ENCODE measurements around the gene POLE.

The POLE gene

GRCh38 chr12:132633901-132634300 lies 53.2 kb downstream of the POLE start:
- Histone ChIP-seq H3K36me3 (ENCODE audit: control insufficient read depth, insufficient read depth, low read length) (peaks cover 55% of the 10 kb centered on the region), H3K4me3 (ENCODE audit: insufficient read depth, low read depth, low read length, poor library complexity, severe bottlenecking) (no peak overlapping the region), H3K4me1 (ENCODE audit: control insufficient read depth, insufficient read depth, low read length, poor library complexity, severe bottlenecking) (no peaks in the 10 kb centered on the region), H3K9me3 (ENCODE audit: control insufficient read depth, low read length) (no peaks in the 10 kb centered on the region), H3K27ac (ENCODE audit: insufficient read depth, low read length, poor library complexity, severe bottlenecking) (no peak overlapping the region), H3K27me3 (replicated peaks; ENCODE audit: control insufficient read depth, insufficient read depth, low read length, poor library complexity, severe bottlenecking) (no peaks in the 10 kb centered on the region)
- DNase-seq = no peak

DNA sequence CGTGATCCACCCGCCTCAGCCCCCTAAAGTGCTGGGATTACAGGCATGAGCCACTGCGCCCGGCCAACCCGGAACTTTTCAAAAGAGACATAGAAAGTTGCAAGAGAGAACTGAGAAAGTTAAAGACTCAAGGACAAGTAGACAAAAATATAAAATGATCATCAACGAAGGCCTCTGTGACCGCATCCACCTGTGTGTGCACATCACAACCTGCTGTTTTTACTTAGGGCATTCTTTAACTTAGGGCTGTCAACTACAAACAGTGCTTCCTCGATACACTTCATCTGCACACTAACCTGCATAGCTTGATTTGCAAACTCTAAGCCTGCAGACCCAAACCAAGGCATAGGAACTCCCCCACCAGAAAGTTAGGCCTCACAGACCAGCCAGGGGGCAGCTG lies 53.7 kb downstream of the POLE start:
- Histone ChIP-seq H3K4me1 (ENCODE audit: control insufficient read depth, insufficient read depth, low read length, poor library complexity, severe bottlenecking) (no peaks in the 10 kb centered on the region), H3K4me3 (ENCODE audit: insufficient read depth, low read depth, low read length, poor library complexity, severe bottlenecking) (no peak overlapping the region), H3K27me3 (replicated peaks; ENCODE audit: control insufficient read depth, insufficient read depth, low read length, poor library complexity, severe bottlenecking) (no peaks in the 10 kb centered on the region), H3K27ac (ENCODE audit: insufficient read depth, low read length, poor library complexity, severe bottlenecking) (no peak overlapping the region), H3K36me3 (ENCODE audit: control insufficient read depth, insufficient read depth, low read length) (peaks cover 55% of the 10 kb centered on the region), H3K9me3 (ENCODE audit: control insufficient read depth, low read length) (no peaks in the 10 kb centered on the region)
- no peak for DNase-seq

- Histone ChIP-seq H3K27ac (ENCODE audit: insufficient read depth, low read length, poor library complexity, severe bottlenecking) (no peak overlapping the region), H3K9me3 (ENCODE audit: control insufficient read depth, low read length) (no peaks in the 10 kb centered on the region), H3K4me3 (ENCODE audit: insufficient read depth, low read depth, low read length, poor library complexity, severe bottlenecking) (no peak overlapping the region), H3K36me3 (ENCODE audit: control insufficient read depth, insufficient read depth, low read length) (peaks cover 54% of the 10 kb centered on the region), H3K27me3 (replicated peaks; ENCODE audit: control insufficient read depth, insufficient read depth, low read length, poor library complexity, severe bottlenecking) (no peaks in the 10 kb centered on the region), H3K4me1 (ENCODE audit: control insufficient read depth, insufficient read depth, low read length, poor library complexity, severe bottlenecking) (no peaks in the 10 kb centered on the region)
- no peak for DNase-seq
Measured at GRCh38 chr12:132632521-132633228, 54.5 kb downstream of the POLE start.

DNA sequence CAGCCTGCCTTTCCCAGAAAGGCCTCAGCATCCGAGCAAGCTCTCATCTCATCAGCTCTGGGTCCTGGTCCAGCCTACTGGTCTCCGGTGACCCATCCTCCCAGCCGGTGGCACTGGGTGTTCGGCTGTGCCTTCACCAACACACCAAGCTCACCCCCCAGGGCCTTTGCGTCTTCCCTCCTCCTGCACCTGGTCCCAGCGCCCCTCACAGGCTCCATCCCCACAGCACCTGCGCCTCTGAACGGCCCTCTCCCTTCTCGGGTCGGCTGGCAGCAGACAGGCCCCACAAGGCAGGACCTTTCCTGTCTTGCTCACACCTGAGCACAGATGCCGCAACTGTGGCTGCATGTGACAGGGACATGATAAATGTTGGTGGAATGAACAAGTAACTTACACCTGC lies 55.5 kb downstream of the POLE start:
- no peak for DNase-seq
- Histone ChIP-seq H3K4me1 (ENCODE audit: control insufficient read depth, insufficient read depth, low read length, poor library complexity, severe bottlenecking) (no peaks in the 10 kb centered on the region), H3K27me3 (replicated peaks; ENCODE audit: control insufficient read depth, insufficient read depth, low read length, poor library complexity, severe bottlenecking) (no peaks in the 10 kb centered on the region), H3K9me3 (ENCODE audit: control insufficient read depth, low read length) (no peaks in the 10 kb centered on the region), H3K36me3 (ENCODE audit: control insufficient read depth, insufficient read depth, low read length) (peaks cover 47% of the 10 kb centered on the region), H3K4me3 (ENCODE audit: insufficient read depth, low read depth, low read length, poor library complexity, severe bottlenecking) (no peak overlapping the region), H3K27ac (ENCODE audit: insufficient read depth, low read length, poor library complexity, severe bottlenecking) (no peak overlapping the region)

DNA sequence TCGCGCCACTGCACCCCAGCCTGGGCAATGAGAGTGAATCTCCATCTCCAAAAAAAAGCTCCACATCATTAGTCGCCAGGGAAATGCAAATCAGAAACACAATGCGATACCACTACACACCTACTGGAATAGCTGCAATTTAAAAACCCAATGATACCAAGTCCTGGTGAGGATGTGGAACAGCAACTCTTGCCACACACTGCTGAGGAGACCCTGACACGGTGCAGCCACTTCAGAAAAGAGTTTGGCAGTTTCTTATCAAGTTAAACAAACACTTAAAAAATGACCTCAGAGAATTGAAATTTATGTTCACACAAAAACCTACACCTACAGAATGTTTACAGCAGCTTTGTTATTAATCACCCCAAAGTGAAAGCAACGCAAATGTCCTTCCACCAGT lies 56.5 kb downstream of the POLE start:
- no peak for DNase-seq
- no peak overlapping the region for H3K27ac ChIP-seq (ENCODE audit: insufficient read depth, low read length, poor library complexity, severe bottlenecking)
- H3K9me3 ChIP-seq (ENCODE audit: control insufficient read depth, low read length) = no peaks in the 10 kb centered on the region
- peaks cover 40% of the 10 kb centered on the region for H3K36me3 ChIP-seq (ENCODE audit: control insufficient read depth, insufficient read depth, low read length)
- no peaks in the 10 kb centered on the region for H3K4me1 ChIP-seq (ENCODE audit: control insufficient read depth, insufficient read depth, low read length, poor library complexity, severe bottlenecking)
- H3K4me3 ChIP-seq (ENCODE audit: insufficient read depth, low read depth, low read length, poor library complexity, severe bottlenecking) = no peak overlapping the region
- H3K27me3 ChIP-seq (replicated peaks; ENCODE audit: control insufficient read depth, insufficient read depth, low read length, poor library complexity, severe bottlenecking) = no peaks in the 10 kb centered on the region

GRCh38 chr12:132629330-132629729 lies 57.8 kb downstream of the POLE start:
- peaks cover 38% of the 10 kb centered on the region for H3K36me3 ChIP-seq (ENCODE audit: control insufficient read depth, insufficient read depth, low read length)
- no peaks in the 10 kb centered on the region for H3K27me3 ChIP-seq (replicated peaks; ENCODE audit: control insufficient read depth, insufficient read depth, low read length, poor library complexity, severe bottlenecking)
- H3K4me1 ChIP-seq (ENCODE audit: control insufficient read depth, insufficient read depth, low read length, poor library complexity, severe bottlenecking) = no peaks in the 10 kb centered on the region
- H3K27ac ChIP-seq (ENCODE audit: insufficient read depth, low read length, poor library complexity, severe bottlenecking) = no peak overlapping the region
- no peak for DNase-seq
- no peak overlapping the region for H3K4me3 ChIP-seq (ENCODE audit: insufficient read depth, low read depth, low read length, poor library complexity, severe bottlenecking)
- no peaks in the 10 kb centered on the region for H3K9me3 ChIP-seq (ENCODE audit: control insufficient read depth, low read length)

- no peaks in the 10 kb centered on the region for H3K4me1 ChIP-seq (ENCODE audit: control insufficient read depth, insufficient read depth, low read length, poor library complexity, severe bottlenecking)
- H3K9me3 ChIP-seq (ENCODE audit: control insufficient read depth, low read length) = no peaks in the 10 kb centered on the region
- no peaks in the 10 kb centered on the region for H3K27me3 ChIP-seq (replicated peaks; ENCODE audit: control insufficient read depth, insufficient read depth, low read length, poor library complexity, severe bottlenecking)
- no peak for DNase-seq
- H3K27ac ChIP-seq (ENCODE audit: insufficient read depth, low read length, poor library complexity, severe bottlenecking) = no peak overlapping the region
- no peak overlapping the region for H3K4me3 ChIP-seq (ENCODE audit: insufficient read depth, low read depth, low read length, poor library complexity, severe bottlenecking)
- peaks cover 15% of the 10 kb centered on the region for H3K36me3 ChIP-seq (ENCODE audit: control insufficient read depth, insufficient read depth, low read length)
Measured at GRCh38 chr12:132625731-132626430, 61.3 kb downstream of the POLE start.

DNA sequence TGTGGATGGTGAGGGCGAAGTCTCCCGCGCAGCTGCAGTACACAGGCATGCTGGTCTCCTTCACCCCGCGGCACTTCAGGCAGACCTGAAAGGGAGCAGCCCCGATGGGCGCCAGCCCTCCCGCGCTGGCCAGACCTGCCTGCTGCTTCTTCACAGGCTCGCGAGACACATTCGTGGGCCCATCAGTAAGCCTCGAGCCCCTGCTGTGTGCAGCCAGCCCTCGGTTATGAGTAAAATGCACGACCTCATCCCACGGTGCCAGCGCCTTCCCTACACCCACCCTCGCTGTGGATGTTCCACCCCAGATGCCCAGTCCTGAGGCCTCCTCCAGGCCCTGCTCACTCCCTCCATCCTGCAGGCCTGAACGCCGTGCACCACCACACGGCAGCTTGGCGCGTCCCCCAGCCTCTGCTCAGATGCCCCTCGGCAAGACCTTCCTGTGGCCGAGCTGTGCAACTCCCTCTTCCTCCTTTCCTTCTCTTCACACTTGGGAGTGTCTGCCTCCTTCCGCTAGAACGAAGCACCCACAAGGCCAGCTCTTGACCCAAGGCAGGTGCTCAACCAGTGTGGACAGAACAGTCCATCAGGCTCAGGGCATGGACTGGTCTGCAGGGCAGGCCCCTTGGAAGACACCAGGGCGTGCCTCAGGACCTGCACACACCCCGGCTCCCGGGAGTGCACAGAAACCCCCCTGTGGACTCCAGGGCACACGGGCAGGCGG lies 62.1 kb downstream of the POLE start:
- Histone ChIP-seq H3K9me3 (ENCODE audit: control insufficient read depth, low read length) (no peaks in the 10 kb centered on the region), H3K27ac (ENCODE audit: insufficient read depth, low read length, poor library complexity, severe bottlenecking) (no peak overlapping the region), H3K27me3 (replicated peaks; ENCODE audit: control insufficient read depth, insufficient read depth, low read length, poor library complexity, severe bottlenecking) (no peaks in the 10 kb centered on the region), H3K4me3 (ENCODE audit: insufficient read depth, low read depth, low read length, poor library complexity, severe bottlenecking) (no peak overlapping the region), H3K36me3 (ENCODE audit: control insufficient read depth, insufficient read depth, low read length) (peaks cover 15% of the 10 kb centered on the region), H3K4me1 (ENCODE audit: control insufficient read depth, insufficient read depth, low read length, poor library complexity, severe bottlenecking) (no peaks in the 10 kb centered on the region)
- no peak for DNase-seq

- Histone ChIP-seq H3K9me3 (ENCODE audit: control insufficient read depth, low read length) (no peaks in the 10 kb centered on the region), H3K27ac (ENCODE audit: insufficient read depth, low read length, poor library complexity, severe bottlenecking) (no peak overlapping the region), H3K4me3 (ENCODE audit: insufficient read depth, low read depth, low read length, poor library complexity, severe bottlenecking) (no peak overlapping the region), H3K27me3 (replicated peaks; ENCODE audit: control insufficient read depth, insufficient read depth, low read length, poor library complexity, severe bottlenecking) (no peaks in the 10 kb centered on the region), H3K4me1 (ENCODE audit: control insufficient read depth, insufficient read depth, low read length, poor library complexity, severe bottlenecking) (no peaks in the 10 kb centered on the region), H3K36me3 (ENCODE audit: control insufficient read depth, insufficient read depth, low read length) (peaks cover 15% of the 10 kb centered on the region)
- DNase-seq = no peak
Measured at GRCh38 chr12:132624186-132624855, 62.8 kb downstream of the POLE start.
